T-cell (primary cell): Measurements from ENCODE around the gene EML6. TPM values are rescaled to one million over a fixed set of nuclear protein-coding genes. Genes with fewer than 3 reads are reported as not detected.

Experiments
- ATAC-seq, 4 experiments: fragments of 200-7000 bp in 3 of 4; fragments of 150-1000 bp in 1 of 4; cut with Tn5 transposase; replicated peaks in 1 of 4; 1 replicate in 3 of 4; 2 replicates in 1 of 4; pipeline ENCODE4 v1.10.0; 2021; ENCODE audit warnings: moderate library complexity in 3 of 4, mild to moderate bottlenecking in 2 of 4, moderate number of reproducible peaks in 1 of 4
- CTCF ChIA-PET, 2 donors: fragments of 300-600 bp; sonication (Branson Sonifier 250); formaldehyde crosslinking; loops; one replicate each; lab custom pipeline; 2022; ENCODE audit warnings: antibody characterized with exemption in 2 of 2; lab: Charles Lee
- POLR2A ChIA-PET, 2 donors: fragments of 300-600 bp; sonication (Branson Sonifier 250); formaldehyde crosslinking; loops; one replicate each; lab custom pipeline; 2022; ENCODE audit warnings: antibody characterized with exemption in 2 of 2; lab: Charles Lee
- DNase-seq, 35 experiments: peaks; one replicate each; pipeline versions ENCODE4 v3.0.0 to v3.0.0-alpha.2; 2013 to 2023
- H3K27ac ChIP-seq: one replicate; pipeline ENCODE4 v1.5.1; 2013; ENCODE audit warnings: low read length
- H3K27me3 ChIP-seq, 2 experiments: replicated peaks in 1 of 2; 1 replicate in 1 of 2; 2 replicates in 1 of 2; pipeline versions ENCODE4 v1.6.1 to v1.7.0; 2013; ENCODE audit warnings: low read length in 1 of 2, mixed read lengths in 1 of 2; ENCODE audit not compliant: control insufficient read depth in 2 of 2, insufficient read depth in 2 of 2; ENCODE audit errors: extremely low read depth in 1 of 2
- H3K36me3 ChIP-seq, 2 donors: 1 replicate in 1 of 2; 2 replicates in 1 of 2; pipeline versions ENCODE4 v1.6.1 to v1.7.0; 2013; ENCODE audit warnings: low read length in 1 of 2; ENCODE audit not compliant: control insufficient read depth in 2 of 2, insufficient read depth in 1 of 2; ENCODE audit errors: extremely low read depth in 1 of 2
- H3K4me1 ChIP-seq, 2 experiments: 1 replicate in 1 of 2; 2 replicates in 1 of 2; pipeline versions ENCODE4 v1.6.1 to v1.7.0; 2013; ENCODE audit warnings: low read length in 2 of 2, mixed read lengths in 1 of 2; ENCODE audit not compliant: insufficient read depth in 2 of 2, control insufficient read depth in 1 of 2; ENCODE audit errors: extremely low read depth in 1 of 2
- H3K4me3 ChIP-seq, 2 donors: 1 replicate in 1 of 2; 2 replicates in 1 of 2; pipeline versions ENCODE4 v1.5.1 to v1.7.0; 2013; ENCODE audit warnings: mild to moderate bottlenecking in 2 of 2, low read length in 1 of 2, moderate library complexity in 1 of 2; ENCODE audit not compliant: control insufficient read depth in 1 of 2; ENCODE audit errors: extremely low read depth in 1 of 2
- H3K9me3 ChIP-seq: 2 replicates; pipeline ENCODE4 v1.7.0; 2013
- H3K27ac Mint-ChIP-seq, 2 donors: one replicate each; pipeline ENCODE4 v1.8.0; 2020 to 2021; ENCODE audit warnings: mild to moderate bottlenecking in 2 of 2, mixed read lengths in 2 of 2
- H3K27me3 Mint-ChIP-seq, 2 donors: one replicate each; pipeline ENCODE4 v1.8.0; 2021 to 2022; ENCODE audit warnings: mixed read lengths in 2 of 2
- H3K36me3 Mint-ChIP-seq: one replicate; pipeline ENCODE4 v1.8.0; 2021; ENCODE audit warnings: mixed read lengths
- H3K4me1 Mint-ChIP-seq, 3 donors: one replicate each; pipeline ENCODE4 v1.8.0; 2020 to 2022; ENCODE audit warnings: mixed read lengths in 3 of 3, mild to moderate bottlenecking in 1 of 3
- H3K4me3 Mint-ChIP-seq, 3 donors: one replicate each; pipeline ENCODE4 v1.8.0; 2020 to 2022; ENCODE audit warnings: mild to moderate bottlenecking in 3 of 3, mixed read lengths in 3 of 3, moderate library complexity in 3 of 3
- H3K9me3 Mint-ChIP-seq, 3 donors: one replicate each; pipeline ENCODE4 v1.8.0; 2020 to 2022; ENCODE audit warnings: mixed read lengths in 3 of 3
- WGBS: methylation state at CpG from one replicate; pipeline ENCODE4 v1.1.5; 2013; ENCODE audit warnings: missing lambda C conversion rate; ENCODE audit not compliant: insufficient coverage; 5-methylcytosine and 5-hydroxymethylcytosine counted together
- total RNA-seq, 35 experiments: library from RNA in 6 of 35; stranded (reverse) in 6 of 35; fragments of 120-200 nt in 1 of 35; gene quantifications; one replicate each; pipeline versions ENCODE4 v1.2.1 to v1.2.4 and lab custom pipeline; 2013 to 2026

EML6 gene
- total RNA-seq, 5 donors from 2014 or later (not counting 1 experiment from before 2014, with no cell fraction given): 1.3 to 2.6 (median 1.8) TPM

DNA sequence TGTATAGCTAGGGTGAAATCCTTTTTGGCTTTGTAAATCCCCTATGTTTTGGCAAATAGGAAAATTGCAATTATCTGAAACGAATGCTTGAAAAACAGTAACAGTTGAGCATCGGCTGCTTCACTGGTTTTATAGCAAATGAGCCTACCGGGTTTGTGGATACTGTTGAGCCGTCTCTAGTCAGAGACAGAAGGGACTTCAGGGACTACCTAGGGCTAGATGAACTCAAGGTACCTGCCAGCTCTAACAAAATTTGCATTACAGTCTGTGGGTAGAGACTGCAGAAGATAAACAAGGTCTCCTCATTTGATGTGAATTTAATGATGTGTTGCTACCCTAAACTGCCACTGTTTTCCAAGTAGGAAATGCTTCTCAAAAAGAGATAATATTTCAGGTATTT is 101.1 kb downstream of the EML6 start:
- WGBS: 91% methylated on average over 4 of the region's 4 CpGs
- no peak overlapping the region for H3K4me3 Mint-ChIP-seq
- ATAC-seq (no peak), DNase-seq (no peak)
- Histone ChIP-seq H3K4me1 (no peaks in the 10 kb centered on the region), H3K27ac (no peak overlapping the region), H3K27me3 (no peaks in the 10 kb centered on the region), H3K4me3 (no peak overlapping the region), H3K36me3 (no peaks in the 10 kb centered on the region), H3K9me3 (no peaks in the 10 kb centered on the region)
- peaks cover 2 to 17% of the 10 kb centered on the region in 2 donors for H3K27me3 Mint-ChIP-seq
- H3K36me3 Mint-ChIP-seq: no peaks in the 10 kb centered on the region
- no peak overlapping the region for H3K27ac Mint-ChIP-seq
- H3K9me3 Mint-ChIP-seq: no peaks in the 10 kb centered on the region
- CTCF ChIA-PET: no interaction called here
- no peaks in the 10 kb centered on the region for H3K4me1 Mint-ChIP-seq
- POLR2A ChIA-PET: interaction anchor here in 1 of 2 donors (0.6 kb wide), 1 partner anchor 133 kb away, joined by 6 read pairs; no protein-coding TSS in a partner anchor

DNA sequence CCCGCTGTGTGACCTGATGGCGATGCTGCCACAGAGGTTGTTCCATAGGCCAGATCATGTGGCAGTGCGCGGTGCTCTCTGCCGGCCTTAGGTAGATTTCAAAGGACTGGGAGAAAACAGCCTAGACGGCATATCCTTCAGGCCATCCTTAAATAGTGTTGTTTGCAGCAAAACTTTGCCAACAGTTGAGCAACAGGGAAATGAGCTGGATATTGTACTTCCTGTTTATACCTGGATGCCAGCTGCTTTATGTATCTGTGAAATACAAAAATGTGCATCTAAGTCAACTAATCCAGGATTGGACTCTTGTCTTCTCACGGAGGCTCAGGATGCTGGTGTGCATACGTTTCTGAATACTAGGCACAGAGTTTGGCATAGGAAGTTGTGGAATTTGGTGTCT is 107.1 kb downstream of the EML6 start:
- ChIA-PET POLR2A (no interaction called here), CTCF (no interaction called here)
- WGBS: 90% methylated on average over 8 of the region's 8 CpGs
- no peak overlapping the region for H3K4me3 Mint-ChIP-seq
- H3K4me1 ChIP-seq: no peaks in the 10 kb centered on the region
- no peak overlapping the region for H3K27ac ChIP-seq
- DNase-seq: no peak
- no peak overlapping the region for H3K4me3 ChIP-seq
- no peaks in the 10 kb centered on the region for H3K9me3 ChIP-seq
- no peak for ATAC-seq
- no peaks in the 10 kb centered on the region for H3K4me1 Mint-ChIP-seq
- no peak overlapping the region for H3K27ac Mint-ChIP-seq
- H3K9me3 Mint-ChIP-seq: no peaks in the 10 kb centered on the region
- H3K36me3 Mint-ChIP-seq: no peaks in the 10 kb centered on the region
- peaks cover 0 to 5% of the 10 kb centered on the region in 2 donors for H3K27me3 Mint-ChIP-seq
- no peaks in the 10 kb centered on the region for H3K36me3 ChIP-seq
- no peaks in the 10 kb centered on the region for H3K27me3 ChIP-seq

DNA sequence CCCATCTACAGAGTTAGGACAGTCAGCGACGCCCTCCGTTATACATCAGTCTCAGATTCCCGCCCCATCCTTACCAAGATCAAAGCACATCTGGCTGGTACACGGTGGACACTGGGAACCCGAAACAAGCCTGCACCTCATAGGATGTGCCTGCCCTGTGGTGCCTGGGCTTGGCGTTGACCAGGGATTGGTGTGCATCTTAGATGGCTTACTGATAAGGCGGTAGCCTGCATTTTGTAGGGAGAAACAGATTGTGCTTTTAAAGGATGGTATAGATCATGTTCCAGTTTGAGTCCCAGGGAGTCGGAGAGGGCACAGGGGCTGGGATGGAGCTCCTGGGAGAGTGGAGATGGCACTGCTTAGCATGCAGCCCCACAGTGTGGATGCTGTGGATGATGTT is 108.0 kb downstream of the EML6 start:
- WGBS: 91% methylated on average over 4 of the region's 9 CpGs
- H3K27me3 ChIP-seq: no peaks in the 10 kb centered on the region
- ATAC-seq: no peak
- H3K4me1 Mint-ChIP-seq: no peaks in the 10 kb centered on the region
- H3K9me3 Mint-ChIP-seq: no peaks in the 10 kb centered on the region
- no peaks in the 10 kb centered on the region for H3K27me3 Mint-ChIP-seq
- ChIA-PET CTCF (no interaction called here), POLR2A (no interaction called here)
- no peaks in the 10 kb centered on the region for H3K9me3 ChIP-seq
- no peak overlapping the region for H3K4me3 ChIP-seq
- no peak for DNase-seq
- no peaks in the 10 kb centered on the region for H3K4me1 ChIP-seq
- H3K36me3 Mint-ChIP-seq: no peaks in the 10 kb centered on the region
- no peak overlapping the region for H3K4me3 Mint-ChIP-seq
- H3K27ac Mint-ChIP-seq: no peak overlapping the region
- no peaks in the 10 kb centered on the region for H3K36me3 ChIP-seq
- no peak overlapping the region for H3K27ac ChIP-seq

DNA sequence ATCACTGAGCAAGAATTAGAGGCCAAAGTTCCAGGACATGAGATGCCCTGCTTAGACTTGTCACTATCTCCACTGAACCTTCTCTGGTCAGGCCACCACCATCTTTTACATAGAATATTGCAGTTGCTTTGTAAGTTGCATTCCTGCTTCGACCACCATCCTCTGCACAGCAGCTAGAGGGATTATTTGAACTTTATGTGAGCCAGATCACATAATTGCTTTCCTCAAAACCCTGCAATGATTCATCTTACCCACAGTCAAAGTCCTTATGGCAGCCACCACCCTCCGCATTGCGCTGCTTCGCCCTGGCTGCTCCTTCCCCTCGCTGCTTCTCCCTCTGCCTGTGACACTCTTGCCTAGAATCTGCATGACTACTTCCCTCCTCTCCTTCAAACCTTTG is 111.3 kb downstream of the EML6 start:
- H3K4me3 ChIP-seq: no peak overlapping the region
- H3K4me3 Mint-ChIP-seq: no peak overlapping the region
- no peaks in the 10 kb centered on the region for H3K27me3 ChIP-seq
- H3K27ac Mint-ChIP-seq: no peak overlapping the region
- no peaks in the 10 kb centered on the region for H3K36me3 ChIP-seq
- no peaks in the 10 kb centered on the region for H3K4me1 Mint-ChIP-seq
- CTCF ChIA-PET: no interaction called here
- no peaks in the 10 kb centered on the region for H3K9me3 Mint-ChIP-seq
- POLR2A ChIA-PET: interaction anchor here in 1 of 2 donors (0.5 kb wide), 1 partner anchor 329 kb away, joined by 5 read pairs; no protein-coding TSS in a partner anchor
- no peaks in the 10 kb centered on the region for H3K27me3 Mint-ChIP-seq
- DNase-seq (no peak), ATAC-seq (no peak)
- WGBS: 99% methylated on average over 4 of the region's 5 CpGs
- H3K27ac ChIP-seq: no peak overlapping the region
- no peaks in the 10 kb centered on the region for H3K36me3 Mint-ChIP-seq
- H3K9me3 ChIP-seq: no peaks in the 10 kb centered on the region
- no peaks in the 10 kb centered on the region for H3K4me1 ChIP-seq

DNA sequence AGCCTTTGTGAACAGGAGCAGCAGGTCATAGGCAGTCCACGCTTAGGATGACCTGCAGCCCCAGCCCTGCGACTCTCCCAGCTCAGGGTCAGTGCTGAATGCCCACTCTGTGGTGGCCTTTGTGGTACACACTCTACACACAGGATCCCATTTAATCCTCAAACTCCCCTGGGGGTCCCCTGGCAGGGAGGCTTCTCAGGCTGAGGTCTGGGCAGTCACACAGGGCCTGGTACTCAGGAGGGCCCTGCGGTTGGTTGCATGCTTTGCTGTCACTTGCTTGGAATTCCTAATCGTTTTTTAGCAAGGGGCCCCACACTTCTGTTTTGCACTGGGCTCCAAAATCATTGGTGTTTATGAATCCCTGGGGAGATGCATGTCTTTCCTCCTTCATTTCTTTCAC is 113.0 kb downstream of the EML6 start:
- H3K36me3 Mint-ChIP-seq: no peaks in the 10 kb centered on the region
- Histone ChIP-seq H3K4me1 (no peaks in the 10 kb centered on the region), H3K4me3 (no peak overlapping the region), H3K9me3 (no peaks in the 10 kb centered on the region), H3K27me3 (no peaks in the 10 kb centered on the region), H3K27ac (no peak overlapping the region), H3K36me3 (no peaks in the 10 kb centered on the region)
- ATAC-seq: no peak
- ChIA-PET POLR2A (no interaction called here), CTCF (interaction anchor here (0.5 to 0.6 kb wide), 2 partner anchors 314 to 1156 kb away, joined by 3 to 4 read pairs; no protein-coding TSS in a partner anchor)
- 74% methylated on average over 3 of the region's 4 CpGs for WGBS
- no peak overlapping the region for H3K4me3 Mint-ChIP-seq
- DNase-seq: no peak
- no peaks in the 10 kb centered on the region for H3K9me3 Mint-ChIP-seq
- H3K27me3 Mint-ChIP-seq: no peaks in the 10 kb centered on the region
- H3K4me1 Mint-ChIP-seq: no peaks in the 10 kb centered on the region
- no peak overlapping the region for H3K27ac Mint-ChIP-seq

DNA sequence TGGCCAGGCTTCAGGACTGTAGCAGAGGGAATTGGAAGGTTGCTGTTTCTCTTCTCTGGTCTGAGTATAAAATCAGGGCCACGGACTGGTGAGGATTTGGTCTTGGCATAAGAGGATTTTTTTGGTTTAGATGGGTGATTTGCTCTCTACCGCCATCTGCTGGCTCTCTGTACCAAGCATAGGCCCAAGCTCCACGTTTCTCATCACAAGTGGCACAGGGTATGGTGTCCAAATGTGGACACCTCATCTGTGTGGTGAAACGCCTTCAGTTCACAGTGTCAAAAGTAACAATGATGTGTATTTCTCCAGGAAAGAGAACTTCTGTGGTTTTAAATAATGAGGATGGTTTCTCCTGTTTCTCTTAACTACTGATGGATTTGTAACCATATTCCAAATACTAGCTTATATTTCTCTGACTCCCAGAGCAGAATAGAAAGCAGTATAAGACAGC is 115.1 kb downstream of the EML6 start:
- peak; percentile 71 to 84 (median 76) for ATAC-seq
- DNase-seq: peak in 34 of 35 experiments; percentile 4 to 81 (median 46)
- H3K27ac Mint-ChIP-seq: no peak overlapping the region
- Histone ChIP-seq H3K27me3 (no peaks in the 10 kb centered on the region), H3K9me3 (no peaks in the 10 kb centered on the region), H3K27ac (no peak overlapping the region), H3K4me3 (no peak overlapping the region), H3K36me3 (no peaks in the 10 kb centered on the region), H3K4me1 (no peaks in the 10 kb centered on the region)
- H3K9me3 Mint-ChIP-seq: no peaks in the 10 kb centered on the region
- H3K4me3 Mint-ChIP-seq: no peak overlapping the region
- 0% methylated on average over 2 of the region's 4 CpGs for WGBS
- H3K4me1 Mint-ChIP-seq: no peaks in the 10 kb centered on the region
- no peaks in the 10 kb centered on the region for H3K36me3 Mint-ChIP-seq
- no peaks in the 10 kb centered on the region for H3K27me3 Mint-ChIP-seq
- ChIA-PET POLR2A (no interaction called here), CTCF (interaction anchor here (0.8 to 2.1 kb wide), 20 partner anchors 10 to 732 kb away, joined by 3 to 20 read pairs (median 4); partner anchors contain the start of gene RTN4 (in 1 of the 2))
